GM12875 (cell line): ENCODE data around the gene MAML2.
"Not testable (repeated sequence)": the region's sequence is repeated elsewhere in the genome, so short reads cannot be mapped to it uniquely, and the experiment has no call there.

Experiments used
- H3K4me3 ChIP-seq: one replicate; pipeline ENCODE4 v1.5.1; 2011; ENCODE audit warnings: low read depth, low read length, control low read depth
- CTCF ChIP-seq: IDR thresholded peaks from 2 replicates; pipeline ENCODE4 v1.5.1; 2011; ENCODE audit warnings: low read depth, mild to moderate bottlenecking, control low read depth, inconsistent platforms, low read length, moderate library complexity, borderline replicate concordance; ENCODE audit not compliant: insufficient read depth

MAML2 gene

GRCh38 chr11:96185220-96185768, 157.7 kb downstream of the MAML2 start:
- no peak for TF ChIP-seq CTCF
- no peak overlapping the region for H3K4me3 ChIP-seq

- not testable (repeated sequence) for H3K4me3 ChIP-seq
Observed at GRCh38 chr11:96180937-96181336, 162.1 kb downstream of the MAML2 start.

GRCh38 chr11:96180341-96180740, 162.7 kb downstream of the MAML2 start:
- H3K4me3 ChIP-seq = no peak overlapping the region
- no peak for TF ChIP-seq CTCF

GRCh38 chr11:96179905-96180304, 163.1 kb downstream of the MAML2 start:
- no peak overlapping the region for H3K4me3 ChIP-seq
- no peak for TF ChIP-seq CTCF

GRCh38 chr11:96178887-96179279, 164.1 kb downstream of the MAML2 start:
- no peak overlapping the region for H3K4me3 ChIP-seq
- TF ChIP-seq CTCF = no peak

GRCh38 chr11:96178049-96178886, 164.7 kb downstream of the MAML2 start:
- no peak for TF ChIP-seq CTCF
- H3K4me3 ChIP-seq = no peak overlapping the region

- no peak overlapping the region for H3K4me3 ChIP-seq
- TF ChIP-seq CTCF = no peak
Observed at GRCh38 chr11:96177146-96177545, 165.8 kb downstream of the MAML2 start.

GRCh38 chr11:96173906-96174305, 169.1 kb downstream of the MAML2 start:
- no peak overlapping the region for H3K4me3 ChIP-seq
- no peak for TF ChIP-seq CTCF
